LNCAP (cell line): Measurements from ENCODE around the gene CCL19.

Experiments used
- CTCF ChIP-seq: fragments of 450-650 bp; IDR thresholded peaks from 2 replicates; pipeline ENCODE4 v1.5.1; 2017; ENCODE audit warnings: mild to moderate bottlenecking

The CCL19 gene

DNA sequence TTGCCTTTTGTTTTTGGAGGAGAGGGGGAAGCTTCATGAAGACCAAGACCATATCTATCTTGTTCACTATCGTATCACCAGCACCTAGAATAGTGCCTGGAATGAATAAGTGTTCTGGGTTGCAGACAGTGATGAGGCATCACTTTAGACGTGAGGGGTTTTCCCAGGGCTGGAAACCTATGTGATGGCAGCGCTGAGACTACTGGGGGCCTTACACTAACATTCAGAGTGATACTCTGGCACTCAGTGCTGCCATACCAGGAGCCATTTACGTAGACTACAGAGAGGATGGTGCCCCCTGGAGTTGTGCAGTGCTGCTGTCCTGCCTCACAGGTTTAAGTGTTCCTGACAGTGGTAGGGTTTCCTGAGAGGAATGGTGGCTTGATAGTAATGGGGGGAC is 6.9 kb downstream of the CCL19 start:
- TF ChIP-seq CTCF: no peak

GRCh38 chr9:34675869-34676268 is 15.2 kb downstream of the CCL19 start:
- no peak for TF ChIP-seq CTCF

GRCh38 chr9:34675048-34675714 is 15.9 kb downstream of the CCL19 start:
- TF ChIP-seq CTCF: peak; percentile 62

DNA sequence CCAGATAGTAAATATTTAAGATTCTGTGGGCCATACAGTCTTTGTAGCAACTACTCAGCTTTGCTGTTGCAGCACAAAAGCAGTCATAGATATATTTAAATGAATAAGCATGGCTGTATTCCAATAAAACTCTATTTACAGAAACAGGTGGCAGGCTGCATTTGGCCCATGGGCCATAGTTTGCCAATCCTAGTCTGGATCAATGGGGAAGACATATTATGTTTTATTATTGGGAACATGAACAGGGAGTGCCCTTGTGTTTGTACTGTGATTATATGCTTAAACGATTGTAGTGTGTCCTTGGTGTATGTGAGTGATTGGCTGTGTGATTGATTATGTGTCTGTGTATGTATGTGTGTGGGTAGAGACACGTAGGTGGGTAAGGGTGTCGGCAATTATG is 16.6 kb downstream of the CCL19 start:
- TF ChIP-seq CTCF: no peak

DNA sequence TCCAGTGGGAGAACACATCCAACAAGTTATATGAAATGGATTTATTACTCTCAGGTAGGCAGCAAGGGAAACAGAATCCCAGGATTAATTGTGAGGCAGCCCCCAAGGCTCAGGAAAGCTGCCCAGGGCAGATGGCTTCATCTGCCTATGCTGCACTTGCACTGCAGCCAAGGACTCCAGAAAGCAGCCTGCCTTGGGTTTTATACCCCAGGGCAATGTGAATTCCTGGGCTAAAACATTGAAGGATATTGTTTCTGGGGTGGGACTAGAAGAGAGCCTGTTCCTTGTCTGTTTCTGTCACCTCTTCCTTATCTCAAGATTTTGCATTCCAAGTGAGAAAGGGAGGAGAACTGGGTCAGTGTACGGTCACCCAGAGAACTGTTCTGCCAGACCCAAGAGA is 19.8 kb downstream of the CCL19 start:
- no peak for TF ChIP-seq CTCF

GRCh38 chr9:34669809-34670562 is 21.1 kb downstream of the CCL19 start:
- no peak for TF ChIP-seq CTCF

DNA sequence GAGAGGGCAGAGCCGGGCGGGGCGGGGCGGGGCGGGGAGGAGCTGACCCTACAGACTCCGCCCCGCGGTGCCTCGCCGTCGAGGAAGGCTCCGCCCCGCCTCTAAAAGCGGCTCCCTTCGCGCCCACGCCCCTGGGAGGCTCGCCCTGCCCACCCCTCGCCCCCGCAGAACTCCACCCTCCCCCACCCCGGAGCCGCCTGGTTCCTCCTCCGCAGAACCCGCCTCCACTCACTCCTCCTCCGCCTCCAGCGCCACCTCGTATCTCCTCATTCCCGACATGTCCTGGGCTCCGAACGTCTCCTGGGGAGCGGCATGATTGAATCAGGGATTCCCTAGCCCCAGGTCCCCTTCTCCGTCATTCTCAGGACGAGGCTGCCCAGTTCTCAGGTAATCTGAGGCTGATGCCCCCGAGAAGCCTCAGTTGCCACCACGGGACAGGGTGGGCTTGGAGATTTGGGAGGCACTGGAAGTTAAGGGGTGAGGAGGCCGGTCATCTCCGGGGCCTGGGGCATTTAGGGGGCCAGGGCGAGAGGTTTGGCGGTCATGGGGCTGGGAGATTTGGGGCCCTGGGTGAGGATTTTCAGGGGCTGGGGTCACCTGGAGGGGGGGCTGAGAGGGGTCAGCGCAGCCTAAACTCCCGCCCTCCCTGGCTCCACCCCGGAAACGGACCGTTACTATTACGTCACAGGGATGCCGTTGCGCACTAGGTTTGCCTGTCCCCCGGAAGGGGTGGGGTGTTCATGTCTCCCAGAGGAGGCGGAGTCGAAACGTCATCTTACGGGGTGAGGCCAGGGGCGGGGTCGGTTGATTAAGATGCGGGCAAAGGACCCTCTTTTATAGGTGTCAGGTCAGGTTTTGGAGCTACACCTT is 25.5 kb downstream of the CCL19 start:
- TF ChIP-seq CTCF: no peak
